ENCODE data around the gene SSTR3.
A peak's percentile ranks its signal among the peaks of the same experiment; 100 is the strongest.

Gene SSTR3

GRCh38 chr22:37154925-37155712, 57.2 kb downstream of the SSTR3 start:
- no peak for TF ChIP-seq POLR2AphosphoS5 (IDR thresholded peaks at IDR 0.05; ENCODE audit: low read depth, low read length)
- no peak for TF ChIP-seq TAF1 (IDR thresholded peaks at IDR 0.05; ENCODE audit: borderline replicate concordance, low read depth, low read length)
- no peak for TF ChIP-seq POLR2A (IDR thresholded peaks at IDR 0.05; ENCODE audit: low read depth, low read length)
- peak; percentile 94 for FAIRE-seq
- DNase-seq (ENCODE audit: insufficient read length), result no peak
